Measurements from ENCODE around the gene KREMEN1. TPM values are rescaled to one million over a fixed set of nuclear protein-coding genes. Genes with fewer than 3 reads are reported as not detected.
A peak's percentile ranks its signal among the peaks of the same experiment; 100 is the strongest.

Gene KREMEN1
- total RNA-seq, 1 donor from 2014 or later: 24.6 TPM

- peaks cover 0 to 25% of the 10 kb centered on the region in 2 donors for H3K36me3 ChIP-seq
- DNase-seq (ENCODE audit: extremely low spot score in 2 of 2): peak in 1 of 2 donors; percentile 62
- no peaks in the 10 kb centered on the region for H3K4me1 ChIP-seq
- no peak overlapping the region for H3K27ac ChIP-seq
- intact Hi-C loops (cut with DNase I): no loop called here
- TF ChIP-seq POLR2A (IDR thresholded peaks at IDR 0.05) (no peak), POLR2AphosphoS5 (IDR thresholded peaks at IDR 0.05; ENCODE audit: insufficient read depth in 1 of 2, low read depth in 1 of 2) (no peak), CTCF (IDR thresholded peaks at IDR 0.05) (no peak)
- no peak overlapping the region for H3K4me3 ChIP-seq
- H3K27me3 ChIP-seq: no peaks in the 10 kb centered on the region
- H3K9me3 ChIP-seq: no peaks in the 10 kb centered on the region
Observed at GRCh38 chr22:29130476-29130875, 57.6 kb downstream of the KREMEN1 start.

GRCh38 chr22:29133603-29134133 is 60.8 kb downstream of the KREMEN1 start:
- H3K36me3 ChIP-seq: peaks cover 0 to 25% of the 10 kb centered on the region in 2 donors

GRCh38 chr22:29134448-29134847 is 61.6 kb downstream of the KREMEN1 start:
- H3K36me3 ChIP-seq: peaks cover 0 to 33% of the 10 kb centered on the region in 2 donors
- peak in 1 of 2 donors; percentile 44 for DNase-seq (ENCODE audit: extremely low spot score in 2 of 2)
- intact Hi-C loops (cut with DNase I): no loop called here
- peaks cover under 1% of the 10 kb centered on the region for H3K4me1 ChIP-seq
- H3K4me3 ChIP-seq: no peak overlapping the region
- no peak for TF ChIP-seq CTCF (IDR thresholded peaks at IDR 0.05)
- no peak for TF ChIP-seq POLR2AphosphoS5 (IDR thresholded peaks at IDR 0.05; ENCODE audit: insufficient read depth in 1 of 2, low read depth in 1 of 2)
- TF ChIP-seq POLR2A (IDR thresholded peaks at IDR 0.05): no peak
- H3K27ac ChIP-seq: no peak overlapping the region
- no peaks in the 10 kb centered on the region for H3K27me3 ChIP-seq
- H3K9me3 ChIP-seq: no peaks in the 10 kb centered on the region

More at GRCh38 chr22:29133603-29134133, 60.8 kb downstream of the KREMEN1 start:
- intact Hi-C loops (cut with DNase I): no loop called here
- no peak for DNase-seq (ENCODE audit: extremely low spot score in 2 of 2)
- Histone ChIP-seq H3K27ac (no peak overlapping the region), H3K4me1 (no peaks in the 10 kb centered on the region), H3K9me3 (no peaks in the 10 kb centered on the region), H3K27me3 (no peaks in the 10 kb centered on the region), H3K4me3 (no peak overlapping the region)
- TF ChIP-seq CTCF (IDR thresholded peaks at IDR 0.05): no peak
- TF ChIP-seq POLR2A (IDR thresholded peaks at IDR 0.05): no peak
- TF ChIP-seq POLR2AphosphoS5 (IDR thresholded peaks at IDR 0.05; ENCODE audit: insufficient read depth in 1 of 2, low read depth in 1 of 2): no peak

GRCh38 chr22:29136782-29137700 is 64.2 kb downstream of the KREMEN1 start:
- DNase-seq (ENCODE audit: extremely low spot score in 2 of 2): peak in 1 of 2 donors; percentile 62

More at GRCh38 chr22:29136782-29137700, 64.2 kb downstream of the KREMEN1 start:
- H3K27me3 ChIP-seq: no peaks in the 10 kb centered on the region
- TF ChIP-seq POLR2AphosphoS5 (IDR thresholded peaks at IDR 0.05; ENCODE audit: insufficient read depth in 1 of 2, low read depth in 1 of 2) (no peak), POLR2A (IDR thresholded peaks at IDR 0.05) (no peak), CTCF (IDR thresholded peaks at IDR 0.05) (no peak)
- no peaks in the 10 kb centered on the region for H3K9me3 ChIP-seq
- H3K36me3 ChIP-seq: peaks cover 0 to 42% of the 10 kb centered on the region in 2 donors
- peaks cover 8% of the 10 kb centered on the region for H3K4me1 ChIP-seq
- no peak overlapping the region for H3K27ac ChIP-seq
- no peak overlapping the region for H3K4me3 ChIP-seq
- intact Hi-C loops (cut with DNase I): no loop called here
